Endothelial cell of coronary artery (primary cell): ENCODE data around the gene RTL9. TPM values are rescaled to one million over a fixed set of nuclear protein-coding genes. Genes with fewer than 3 reads are reported as not detected.

Source experiments
- total RNA-seq: library from RNA; depleted of rRNA; stranded (reverse); fragments of >200 nt; gene quantifications from 2 replicates; pipeline ENCODE4 v1.2.3, GENCODE V29; 2014

Gene RTL9
- not detected in 2 replicates for total RNA-seq

DNA sequence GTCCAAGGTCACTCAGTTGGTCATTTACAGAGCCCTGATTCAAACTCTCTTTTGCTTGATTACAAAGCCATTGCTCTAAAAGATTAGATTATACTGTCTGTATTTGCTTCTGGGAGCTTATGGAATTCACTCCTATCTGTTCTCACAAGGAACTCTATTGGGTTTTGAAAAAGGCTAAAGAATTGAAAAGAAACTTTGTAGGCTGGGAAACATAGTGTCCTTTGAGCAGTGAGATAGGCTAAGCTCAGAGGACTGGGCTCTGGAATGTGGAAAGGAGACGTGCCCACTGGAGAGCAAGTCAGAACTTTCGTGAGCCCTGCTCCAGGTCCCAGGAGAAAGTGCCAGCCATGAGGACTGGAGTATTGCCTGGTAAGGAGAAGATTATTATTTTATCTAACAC is at the start of gene RTL9:
Gene RTL9 (plus strand): TSS at position 301 of the 400 bp plus-strand sequence. CDS start 91,770 bp downstream, outside the sequence.

DNA sequence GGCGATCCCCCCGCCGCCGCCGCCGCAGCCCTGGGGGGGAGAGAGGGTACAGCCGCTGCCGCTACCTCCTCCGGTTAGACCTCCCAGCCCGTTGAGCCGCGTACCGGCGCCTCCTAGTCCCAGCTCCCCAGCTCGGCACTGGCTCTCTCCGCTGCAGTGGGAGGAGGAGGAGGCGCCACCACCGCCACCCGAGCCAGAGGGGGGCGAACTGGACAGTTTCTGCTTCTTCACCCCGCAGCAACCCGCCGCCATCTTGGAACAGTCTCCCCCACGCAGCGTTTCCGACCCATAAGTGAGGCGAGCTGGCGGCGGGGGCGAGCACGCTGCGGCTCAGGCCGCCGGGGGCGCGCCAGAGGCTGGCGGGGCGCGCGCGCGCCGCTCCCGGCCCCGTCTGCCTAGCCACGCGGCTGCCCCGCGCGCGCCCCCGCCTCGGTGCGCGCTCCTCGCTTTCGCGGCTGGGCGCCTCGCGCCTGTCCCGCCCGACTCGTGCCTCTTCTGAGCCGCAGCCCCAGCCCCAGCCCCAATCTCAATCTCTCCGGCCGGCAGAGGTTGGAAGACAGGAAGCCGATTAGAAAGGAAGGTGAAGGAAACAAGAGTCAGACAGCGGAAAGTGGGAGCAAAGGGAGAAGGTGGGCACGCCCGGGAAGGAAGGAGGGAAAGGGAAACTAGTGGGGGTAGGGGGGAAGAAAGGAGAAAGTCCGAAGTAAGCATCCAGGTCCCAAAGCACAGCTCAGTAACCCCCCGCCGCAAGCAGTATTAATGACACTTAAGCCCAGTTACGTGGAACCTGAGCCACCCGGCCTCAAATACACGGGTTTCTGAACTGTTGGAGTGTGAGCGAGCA is 40.6 kb upstream of the RTL9 start, which contains the start of gene AMMECR1:
Gene AMMECR1 (minus strand): TSS at position 266 of the 844 bp plus-strand sequence. CDS start 14 bp downstream, at position 252.

Other genes with a start within 250 kb of the RTL9 start
- gene AMMECR1, start 40.8 kb upstream of the RTL9 start, total RNA-seq = 4.9 and 5.2 TPM in 2 replicates